ENCODE measurements around the gene SCN4B.

DNA sequence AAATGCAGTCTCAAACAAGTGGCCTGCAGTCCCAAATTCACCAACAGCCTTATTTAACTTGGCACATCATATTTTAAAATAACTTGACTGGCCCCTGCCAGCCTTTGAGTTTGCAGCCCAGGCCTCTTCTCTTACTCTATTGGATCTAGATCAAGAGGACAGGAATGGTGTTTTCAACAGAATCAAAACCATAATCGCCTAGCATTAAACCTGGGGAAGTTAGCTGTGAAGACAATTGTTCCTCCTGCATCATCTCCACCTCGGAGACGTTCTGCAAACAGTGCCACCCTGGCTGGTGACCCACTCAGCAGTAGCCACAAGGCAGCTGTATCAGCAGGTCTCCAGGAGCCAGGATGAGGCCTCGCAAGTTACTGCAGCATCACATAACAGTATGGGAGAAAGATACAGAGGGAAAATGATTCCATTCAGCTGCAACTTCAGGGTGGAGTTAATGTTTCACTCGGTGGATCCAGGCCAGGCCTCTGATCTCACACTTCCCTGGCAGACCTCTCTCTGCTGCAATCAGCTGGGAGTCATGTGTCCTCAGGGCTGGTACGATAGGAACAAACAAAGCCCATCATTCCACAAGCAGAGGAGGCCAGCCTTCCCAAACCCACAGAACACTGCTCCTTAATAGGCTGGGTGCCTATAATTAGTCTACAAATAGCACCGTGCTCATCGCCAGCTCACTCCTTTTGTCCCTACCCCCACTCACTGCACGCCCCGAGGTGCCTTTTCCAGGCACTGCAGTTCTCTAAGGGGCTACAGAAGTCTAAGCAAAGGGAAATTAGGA is 42.4 kb upstream of the SCN4B start:
- TF ChIP-seq, protein P1, sequence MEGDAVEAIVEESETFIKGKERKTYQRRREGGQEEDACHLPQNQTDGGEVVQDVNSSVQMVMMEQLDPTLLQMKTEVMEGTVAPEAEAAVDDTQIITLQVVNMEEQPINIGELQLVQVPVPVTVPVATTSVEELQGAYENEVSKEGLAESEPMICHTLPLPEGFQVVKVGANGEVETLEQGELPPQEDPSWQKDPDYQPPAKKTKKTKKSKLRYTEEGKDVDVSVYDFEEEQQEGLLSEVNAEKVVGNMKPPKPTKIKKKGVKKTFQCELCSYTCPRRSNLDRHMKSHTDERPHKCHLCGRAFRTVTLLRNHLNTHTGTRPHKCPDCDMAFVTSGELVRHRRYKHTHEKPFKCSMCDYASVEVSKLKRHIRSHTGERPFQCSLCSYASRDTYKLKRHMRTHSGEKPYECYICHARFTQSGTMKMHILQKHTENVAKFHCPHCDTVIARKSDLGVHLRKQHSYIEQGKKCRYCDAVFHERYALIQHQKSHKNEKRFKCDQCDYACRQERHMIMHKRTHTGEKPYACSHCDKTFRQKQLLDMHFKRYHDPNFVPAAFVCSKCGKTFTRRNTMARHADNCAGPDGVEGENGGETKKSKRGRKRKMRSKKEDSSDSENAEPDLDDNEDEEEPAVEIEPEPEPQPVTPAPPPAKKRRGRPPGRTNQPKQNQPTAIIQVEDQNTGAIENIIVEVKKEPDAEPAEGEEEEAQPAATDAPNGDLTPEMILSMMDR (IDR thresholded peaks at IDR 0.05; ENCODE audit: insufficient read depth, low read length), result no peak
- TF ChIP-seq, protein P2, sequence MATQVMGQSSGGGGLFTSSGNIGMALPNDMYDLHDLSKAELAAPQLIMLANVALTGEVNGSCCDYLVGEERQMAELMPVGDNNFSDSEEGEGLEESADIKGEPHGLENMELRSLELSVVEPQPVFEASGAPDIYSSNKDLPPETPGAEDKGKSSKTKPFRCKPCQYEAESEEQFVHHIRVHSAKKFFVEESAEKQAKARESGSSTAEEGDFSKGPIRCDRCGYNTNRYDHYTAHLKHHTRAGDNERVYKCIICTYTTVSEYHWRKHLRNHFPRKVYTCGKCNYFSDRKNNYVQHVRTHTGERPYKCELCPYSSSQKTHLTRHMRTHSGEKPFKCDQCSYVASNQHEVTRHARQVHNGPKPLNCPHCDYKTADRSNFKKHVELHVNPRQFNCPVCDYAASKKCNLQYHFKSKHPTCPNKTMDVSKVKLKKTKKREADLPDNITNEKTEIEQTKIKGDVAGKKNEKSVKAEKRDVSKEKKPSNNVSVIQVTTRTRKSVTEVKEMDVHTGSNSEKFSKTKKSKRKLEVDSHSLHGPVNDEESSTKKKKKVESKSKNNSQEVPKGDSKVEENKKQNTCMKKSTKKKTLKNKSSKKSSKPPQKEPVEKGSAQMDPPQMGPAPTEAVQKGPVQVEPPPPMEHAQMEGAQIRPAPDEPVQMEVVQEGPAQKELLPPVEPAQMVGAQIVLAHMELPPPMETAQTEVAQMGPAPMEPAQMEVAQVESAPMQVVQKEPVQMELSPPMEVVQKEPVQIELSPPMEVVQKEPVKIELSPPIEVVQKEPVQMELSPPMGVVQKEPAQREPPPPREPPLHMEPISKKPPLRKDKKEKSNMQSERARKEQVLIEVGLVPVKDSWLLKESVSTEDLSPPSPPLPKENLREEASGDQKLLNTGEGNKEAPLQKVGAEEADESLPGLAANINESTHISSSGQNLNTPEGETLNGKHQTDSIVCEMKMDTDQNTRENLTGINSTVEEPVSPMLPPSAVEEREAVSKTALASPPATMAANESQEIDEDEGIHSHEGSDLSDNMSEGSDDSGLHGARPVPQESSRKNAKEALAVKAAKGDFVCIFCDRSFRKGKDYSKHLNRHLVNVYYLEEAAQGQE (IDR thresholded peaks at IDR 0.05; ENCODE audit: insufficient replicate concordance, low read depth), result no peak
- TF ChIP-seq POLR2AphosphoS5 (IDR thresholded peaks at IDR 0.05; ENCODE audit: low read depth), result no peak
- no peak for TF ChIP-seq GABPA (IDR thresholded peaks at IDR 0.05; ENCODE audit: low read depth)
